Hematopoietic multipotent progenitor cell treated with erythropoietin and hydrocortisone succinate and interleukin-3 and kit ligand, for 17 days (in vitro differentiated cells): ENCODE results near the gene RPS28.
"Not testable (repeated sequence)": the region's sequence is repeated elsewhere in the genome, so short reads cannot be mapped to it uniquely, and the experiment has no call there.

Experiments used
- DNase-seq: peaks from one replicate; pipeline ENCODE4 v3.0.0-alpha.2; 2015; ENCODE audit warnings: low spot score

RPS28 gene

GRCh38 chr19:8320564-8321066 lies 681 bp upstream of the RPS28 start:
- DNase-seq, result peak; percentile 23

- DNase-seq, result peak; percentile 33
Measured at GRCh38 chr19:8321986-8322637, 816 bp downstream of the RPS28 start.

GRCh38 chr19:8322638-8322997 lies 1.3 kb downstream of the RPS28 start:
- no peak for DNase-seq

- no peak for DNase-seq
Measured at GRCh38 chr19:8323781-8324185, 2.5 kb downstream of the RPS28 start.

GRCh38 chr19:8324186-8325050 lies 3.1 kb downstream of the RPS28 start:
- DNase-seq, result no peak

GRCh38 chr19:8325454-8325853 lies 4.2 kb downstream of the RPS28 start:
- no peak for DNase-seq

- DNase-seq, result no peak
Measured at GRCh38 chr19:8329996-8330395, 8.7 kb downstream of the RPS28 start.

- DNase-seq, result no peak
Measured at GRCh38 chr19:8331263-8331845, 10.1 kb downstream of the RPS28 start.

- DNase-seq, result no peak
Measured at GRCh38 chr19:8332976-8333766, 11.9 kb downstream of the RPS28 start.

- DNase-seq, result no peak
Measured at GRCh38 chr19:8333767-8334457, 12.6 kb downstream of the RPS28 start.

GRCh38 chr19:8334458-8335342 lies 13.4 kb downstream of the RPS28 start:
- no peak for DNase-seq

GRCh38 chr19:8335343-8336071 lies 14.2 kb downstream of the RPS28 start:
- no peak for DNase-seq

GRCh38 chr19:8336072-8336569 lies 14.8 kb downstream of the RPS28 start:
- no peak for DNase-seq

GRCh38 chr19:8336660-8337059 lies 15.4 kb downstream of the RPS28 start:
- no peak for DNase-seq

- no peak for DNase-seq
Measured at GRCh38 chr19:8337728-8338127, 16.4 kb downstream of the RPS28 start.

GRCh38 chr19:8338835-8339234 lies 17.5 kb downstream of the RPS28 start:
- no peak for DNase-seq

- DNase-seq, result no peak
Measured at GRCh38 chr19:8340341-8341096, 19.2 kb downstream of the RPS28 start.

- DNase-seq, result not testable (repeated sequence)
Measured at GRCh38 chr19:8341504-8341903, 20.2 kb downstream of the RPS28 start.

- no peak for DNase-seq
Measured at GRCh38 chr19:8342316-8342683, 21.0 kb downstream of the RPS28 start.
